Measurements from ENCODE around the gene TNNI2.
"Not testable (repeated sequence)": the region's sequence is repeated elsewhere in the genome, so short reads cannot be mapped to it uniquely, and the experiment has no call there.

Gene TNNI2

GRCh38 chr11:1838426-1839144 lies at the start of gene TNNI2:
TNNI2 (plus strand) TSS chr11:1838981; CDS start chr11:1839697, 716 bp downstream.
- DNase-seq (ENCODE audit: low spot score), result no peak

- DNase-seq (ENCODE audit: low spot score), result no peak
These were observed 46.9 kb upstream of the TNNI2 start for GRCh38 chr11:1791912-1792311.

GRCh38 chr11:1792461-1792860 lies 46.3 kb upstream of the TNNI2 start:
- no peak for DNase-seq (ENCODE audit: low spot score)

- DNase-seq (ENCODE audit: low spot score), result no peak
These were observed 45.7 kb upstream of the TNNI2 start for GRCh38 chr11:1793081-1793480.

GRCh38 chr11:1796413-1797011 lies 42.3 kb upstream of the TNNI2 start:
- DNase-seq (ENCODE audit: low spot score), result no peak

- no peak for DNase-seq (ENCODE audit: low spot score)
These were observed 41.2 kb upstream of the TNNI2 start for GRCh38 chr11:1797391-1798125.

- DNase-seq (ENCODE audit: low spot score), result no peak
These were observed 35.5 kb upstream of the TNNI2 start for GRCh38 chr11:1803246-1803645.

GRCh38 chr11:1803835-1804519 lies 34.8 kb upstream of the TNNI2 start:
- not testable (repeated sequence) for DNase-seq (ENCODE audit: low spot score)

- DNase-seq (ENCODE audit: low spot score), result no peak
These were observed 33.3 kb upstream of the TNNI2 start for GRCh38 chr11:1805525-1805924.

GRCh38 chr11:1807264-1807995 lies 31.4 kb upstream of the TNNI2 start:
- no peak for DNase-seq (ENCODE audit: low spot score)

- DNase-seq (ENCODE audit: low spot score), result no peak
These were observed 28.0 kb upstream of the TNNI2 start for GRCh38 chr11:1810761-1811160.

GRCh38 chr11:1812274-1812673 lies 26.5 kb upstream of the TNNI2 start:
- no peak for DNase-seq (ENCODE audit: low spot score)

GRCh38 chr11:1812801-1813200 lies 26.0 kb upstream of the TNNI2 start:
- DNase-seq (ENCODE audit: low spot score), result no peak

GRCh38 chr11:1813356-1813755 lies 25.4 kb upstream of the TNNI2 start:
- DNase-seq (ENCODE audit: low spot score), result not testable (repeated sequence)

GRCh38 chr11:1814691-1815090 lies 24.1 kb upstream of the TNNI2 start:
- DNase-seq (ENCODE audit: low spot score), result no peak

- DNase-seq (ENCODE audit: low spot score), result no peak
These were observed 23.5 kb upstream of the TNNI2 start for GRCh38 chr11:1815311-1815710.

- DNase-seq (ENCODE audit: low spot score), result no peak
These were observed 23.0 kb upstream of the TNNI2 start for GRCh38 chr11:1815751-1816150.

GRCh38 chr11:1817000-1817399 lies 21.8 kb upstream of the TNNI2 start:
- DNase-seq (ENCODE audit: low spot score), result no peak

- DNase-seq (ENCODE audit: low spot score), result no peak
These were observed 21.3 kb upstream of the TNNI2 start for GRCh38 chr11:1817511-1817910.

- DNase-seq (ENCODE audit: low spot score), result no peak
These were observed 19.7 kb upstream of the TNNI2 start for GRCh38 chr11:1819074-1819473.

- DNase-seq (ENCODE audit: low spot score), result no peak
These were observed 18.1 kb upstream of the TNNI2 start for GRCh38 chr11:1820463-1821325.
